GM18861 (cell line): ENCODE data around the gene FAAH.

ENCODE experiments used
- ATAC-seq: cut with Tn5 transposase; IDR thresholded peaks from one replicate; pipeline ENCODE4 v1.9.1; 2021; ENCODE audit not compliant: unreplicated experiment

The FAAH gene

DNA sequence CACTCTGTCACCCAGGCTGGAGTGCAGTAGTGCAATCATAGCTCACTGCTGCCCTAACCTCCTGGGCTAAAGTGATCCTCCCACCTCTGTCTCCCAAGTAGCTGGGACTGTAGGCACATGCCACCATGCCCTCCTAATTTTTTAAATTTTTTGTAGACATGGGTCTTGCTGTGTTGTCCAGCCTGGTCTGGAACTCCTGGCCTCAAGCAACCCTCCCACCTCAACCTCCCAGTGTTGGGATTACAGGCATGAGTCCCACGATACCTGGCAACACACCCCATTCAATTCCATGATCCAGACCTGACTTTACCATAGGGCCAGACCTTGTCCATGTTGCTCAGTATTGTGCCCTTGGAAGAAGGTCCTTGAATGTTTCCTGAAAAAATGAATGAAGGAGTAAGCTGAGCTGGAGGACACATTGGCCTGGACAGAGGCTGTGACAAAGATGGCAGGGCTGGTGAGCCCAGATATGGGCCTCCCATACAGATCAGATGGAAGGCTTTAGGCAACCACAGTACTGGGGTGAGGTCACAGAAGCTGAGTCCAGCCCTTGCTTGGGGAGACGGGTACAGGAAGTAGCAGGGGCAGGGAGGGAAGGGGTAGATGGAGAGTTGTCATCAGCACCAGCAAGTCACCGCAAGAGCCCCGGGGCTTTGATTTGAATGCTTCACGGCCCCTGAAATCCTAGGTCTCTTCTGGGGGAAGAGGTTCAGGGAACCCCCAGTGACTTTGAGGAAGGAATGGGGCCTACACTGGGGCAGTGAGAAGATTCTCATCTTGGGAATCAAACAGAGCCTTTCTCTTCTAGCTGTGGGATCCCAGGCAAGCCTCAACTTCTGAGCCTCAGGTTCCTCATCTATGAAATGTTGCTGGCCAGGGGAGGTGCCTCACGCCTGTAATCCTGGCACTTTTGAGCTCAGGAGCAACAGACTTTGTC lies 55.4 kb downstream of the FAAH start:
- ATAC-seq, result no peak

DNA sequence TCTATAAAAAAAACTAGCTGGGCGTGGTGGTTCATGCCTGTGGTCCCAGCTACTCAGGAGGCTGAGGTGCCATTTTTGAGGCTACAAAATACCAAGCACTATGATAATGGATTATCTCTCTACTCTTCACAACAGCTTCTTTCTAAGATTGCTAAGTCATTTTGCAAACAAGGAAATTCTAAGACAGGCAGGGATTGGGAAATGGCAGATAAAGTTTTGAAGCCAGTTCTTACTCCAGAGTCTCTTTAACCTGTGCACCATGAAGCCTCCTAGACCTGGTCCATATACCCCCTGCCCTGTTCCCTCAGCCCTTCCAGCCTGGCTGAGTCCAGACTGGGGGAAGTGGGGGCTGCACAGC lies 56.0 kb downstream of the FAAH start:
- no peak for ATAC-seq

DNA sequence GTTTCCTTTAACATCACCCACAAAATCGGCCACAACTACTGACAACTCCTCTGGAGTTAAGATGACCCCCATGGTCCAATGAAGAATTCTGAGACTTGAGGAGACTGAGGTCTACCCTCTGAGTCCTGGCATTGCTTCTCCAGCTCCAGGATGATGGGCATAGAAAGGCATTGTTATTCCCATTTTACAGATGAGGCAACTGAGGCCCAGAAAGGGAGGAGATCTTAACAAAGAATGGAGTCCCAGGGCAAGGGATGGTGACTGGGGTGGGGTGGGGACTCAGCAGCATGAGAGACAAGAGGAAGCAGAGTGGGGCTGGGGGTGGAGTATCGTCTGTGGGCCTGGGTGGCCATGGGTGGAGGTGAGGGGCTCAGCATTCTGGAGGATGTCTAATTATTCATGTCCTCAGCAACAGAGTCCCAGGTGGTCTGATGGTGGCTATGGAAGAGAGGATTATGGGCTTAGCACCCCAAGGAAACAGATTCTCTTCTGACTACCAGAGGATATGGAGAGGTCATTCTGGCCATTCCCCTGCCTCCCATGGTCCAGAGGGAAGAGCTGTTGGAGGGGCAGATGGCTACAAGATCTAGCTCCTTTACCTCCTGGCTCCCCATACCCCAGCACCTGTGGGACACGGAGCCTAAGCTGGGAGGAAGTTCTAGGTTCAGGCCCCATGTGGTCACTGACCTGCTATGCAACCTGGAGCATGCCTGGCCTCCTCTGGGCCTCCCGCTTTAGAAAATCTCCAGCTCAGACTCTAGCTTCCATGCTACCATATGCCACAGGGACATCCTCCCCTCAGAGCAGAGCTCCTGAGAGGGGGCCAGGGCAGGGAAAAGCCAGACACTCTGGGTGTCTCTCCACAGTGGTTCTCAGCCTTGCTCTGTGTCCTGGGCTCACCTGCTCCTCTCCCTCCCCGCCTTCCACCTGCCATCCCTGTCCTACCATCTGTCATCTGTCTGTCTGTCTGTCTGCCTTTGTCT lies 58.1 kb downstream of the FAAH start:
- no peak for ATAC-seq

DNA sequence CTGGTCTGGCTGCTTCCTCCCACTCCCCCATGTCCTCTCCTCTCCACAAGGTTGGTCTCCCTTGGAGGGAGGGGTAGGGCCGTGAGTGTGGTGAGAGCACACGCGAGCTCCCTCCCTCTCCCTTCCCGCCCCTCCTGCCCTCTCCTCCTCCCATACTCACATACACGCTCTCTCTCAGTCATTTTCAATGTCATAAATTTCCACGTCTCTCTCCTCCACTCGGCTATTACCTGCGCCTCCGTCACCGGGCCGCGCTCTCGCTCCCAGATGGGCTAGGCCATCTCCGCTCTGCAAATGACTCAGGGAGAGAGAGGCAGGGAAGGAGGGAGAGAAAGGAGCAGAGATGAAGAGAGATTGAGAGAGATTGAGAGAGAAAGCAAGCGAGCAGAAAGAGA lies 58.8 kb downstream of the FAAH start:
- ATAC-seq, result no peak

DNA sequence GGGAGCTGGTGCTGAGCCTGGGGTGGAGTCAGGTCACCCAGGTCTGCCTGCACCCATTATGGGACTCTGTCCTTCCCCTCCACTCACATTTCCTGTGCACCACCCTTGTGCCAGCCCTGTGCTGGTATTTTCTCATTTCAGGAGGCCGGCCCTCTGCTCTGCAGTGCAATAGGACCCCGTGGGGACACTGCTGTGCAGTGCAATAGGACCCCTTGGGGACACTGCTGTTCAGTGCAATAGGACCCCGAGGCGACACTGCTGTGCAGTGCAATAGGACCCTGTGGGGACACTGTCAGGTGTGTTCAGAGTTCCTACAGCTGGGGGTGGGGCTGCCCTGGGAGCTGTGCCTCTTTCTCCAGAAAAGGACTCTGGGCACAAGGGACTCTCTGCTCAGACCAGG lies 59.3 kb downstream of the FAAH start:
- no peak for ATAC-seq

DNA sequence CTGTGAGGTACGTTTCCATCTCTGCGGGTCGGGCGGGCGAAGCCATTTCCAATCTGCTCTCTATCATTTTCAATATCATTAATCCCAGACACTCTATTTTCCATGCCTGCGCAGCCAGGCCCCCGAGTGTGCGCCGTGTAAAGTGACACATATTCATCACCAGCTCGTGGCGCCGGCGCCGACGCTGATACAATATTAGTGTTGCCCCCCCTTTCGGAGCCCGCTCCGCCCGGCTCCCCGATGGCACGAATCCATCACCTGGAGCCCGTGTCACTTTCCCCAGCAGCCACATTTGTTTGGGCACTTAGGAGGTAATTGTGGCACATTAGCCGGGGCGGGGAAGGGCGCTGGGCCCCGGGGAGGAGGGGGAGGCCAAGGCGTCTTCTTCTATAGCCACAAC lies 61.8 kb downstream of the FAAH start:
- no peak for ATAC-seq

DNA sequence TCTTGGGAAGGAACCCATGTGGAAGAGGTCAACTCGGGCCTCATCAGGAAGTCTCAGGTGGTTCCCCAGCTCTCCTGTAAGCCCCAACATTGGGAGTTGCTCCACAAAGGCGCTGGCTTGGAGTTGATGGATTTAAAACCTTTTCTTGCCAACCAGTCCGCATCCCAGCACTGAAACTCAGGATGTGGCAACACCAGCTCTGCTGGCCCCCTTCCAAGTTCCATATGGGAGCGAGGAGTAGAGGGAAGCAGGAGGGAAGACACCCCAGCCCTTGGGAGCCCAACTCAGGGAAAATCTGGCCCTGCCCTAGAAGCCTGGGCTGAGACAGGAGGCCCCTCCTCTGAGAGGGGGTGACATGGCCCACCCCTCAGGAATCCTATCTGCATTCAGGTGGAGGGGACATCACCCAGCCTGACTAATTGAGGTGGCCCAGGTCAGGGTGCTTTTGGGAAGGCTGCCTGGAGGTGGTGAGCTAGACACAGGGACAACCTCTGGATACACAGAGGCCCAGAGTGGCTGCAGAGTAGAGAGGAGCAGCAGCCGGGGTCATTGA lies 62.4 kb downstream of the FAAH start:
- no peak for ATAC-seq

DNA sequence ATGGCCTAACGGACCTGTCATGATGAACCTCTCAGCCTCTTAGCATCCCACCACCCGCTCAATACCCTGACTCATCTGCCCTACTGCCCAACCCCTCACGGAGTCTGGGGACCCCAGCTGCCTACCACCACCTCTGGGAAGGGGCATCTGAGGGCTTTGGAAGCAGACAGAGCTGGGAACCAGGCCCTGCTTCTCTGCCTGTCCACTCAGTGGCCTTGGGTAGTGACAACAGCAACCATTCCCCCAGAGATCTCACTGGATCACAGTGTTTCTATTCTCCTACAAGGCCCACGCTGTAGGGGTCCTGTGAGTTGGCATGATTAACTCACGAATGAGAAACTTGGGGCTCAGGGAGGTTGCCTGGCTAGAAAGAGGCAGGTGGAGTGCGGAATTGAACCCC lies 63.1 kb downstream of the FAAH start:
- no peak for ATAC-seq

DNA sequence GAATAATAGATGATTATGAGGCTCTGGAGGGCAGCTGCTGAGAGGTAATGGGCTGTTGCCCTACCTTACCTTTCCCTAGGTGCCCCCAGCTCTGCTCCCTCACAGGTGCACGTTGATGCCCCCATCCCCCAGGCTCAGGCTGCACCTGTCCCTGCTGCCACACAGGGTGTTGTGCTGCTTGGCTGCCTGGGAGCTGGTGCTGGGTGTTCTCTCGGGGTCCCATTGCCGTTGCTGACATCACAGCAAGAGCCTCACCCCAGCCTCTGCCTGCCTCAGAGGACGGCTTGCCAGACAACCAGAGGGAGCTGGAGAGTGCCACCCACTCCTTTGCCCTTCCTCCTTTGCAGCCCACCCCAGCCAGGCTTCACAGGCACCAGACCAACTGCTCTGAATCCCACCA lies 64.1 kb downstream of the FAAH start:
- ATAC-seq, result no peak

DNA sequence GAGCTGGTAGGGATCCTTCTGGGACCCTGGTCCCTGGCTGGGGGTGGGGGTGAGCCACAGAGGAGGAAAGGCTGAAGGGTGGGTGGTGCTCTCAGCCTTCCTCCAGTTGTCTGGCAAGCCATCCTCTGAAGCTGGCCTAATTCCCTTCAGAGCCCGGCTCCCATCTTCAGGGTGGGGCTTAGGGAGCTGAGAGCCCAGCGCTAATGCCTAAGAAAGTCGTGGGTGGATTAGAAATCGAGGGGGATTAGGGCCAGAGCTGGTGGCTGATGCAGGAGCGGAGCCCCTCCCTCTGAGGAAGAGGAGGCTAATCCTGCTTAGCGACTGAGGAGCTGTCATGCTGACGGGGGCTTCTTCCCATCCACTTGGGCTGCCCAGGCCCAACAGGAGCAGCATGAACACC lies 64.7 kb downstream of the FAAH start:
- ATAC-seq, result no peak

DNA sequence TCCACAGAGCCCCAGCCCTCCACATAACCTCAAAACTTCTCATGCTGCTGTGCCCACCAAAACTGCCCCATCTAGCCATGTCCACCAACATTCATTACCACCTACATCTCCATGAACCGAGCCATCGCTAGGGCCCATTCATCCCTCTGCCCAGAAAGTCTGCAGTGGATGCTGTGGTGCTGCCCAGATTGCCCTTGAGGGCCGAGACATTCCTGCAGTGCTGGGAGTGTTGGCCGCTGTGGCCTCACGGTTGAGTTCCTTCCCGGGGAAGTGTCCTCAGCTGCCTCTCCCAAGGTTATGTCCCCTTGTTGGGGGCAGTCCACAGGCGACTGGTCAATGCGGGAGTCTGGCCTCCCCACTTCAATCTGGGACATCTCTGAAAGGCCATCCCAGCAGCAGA lies 65.2 kb downstream of the FAAH start:
- ATAC-seq, result no peak

DNA sequence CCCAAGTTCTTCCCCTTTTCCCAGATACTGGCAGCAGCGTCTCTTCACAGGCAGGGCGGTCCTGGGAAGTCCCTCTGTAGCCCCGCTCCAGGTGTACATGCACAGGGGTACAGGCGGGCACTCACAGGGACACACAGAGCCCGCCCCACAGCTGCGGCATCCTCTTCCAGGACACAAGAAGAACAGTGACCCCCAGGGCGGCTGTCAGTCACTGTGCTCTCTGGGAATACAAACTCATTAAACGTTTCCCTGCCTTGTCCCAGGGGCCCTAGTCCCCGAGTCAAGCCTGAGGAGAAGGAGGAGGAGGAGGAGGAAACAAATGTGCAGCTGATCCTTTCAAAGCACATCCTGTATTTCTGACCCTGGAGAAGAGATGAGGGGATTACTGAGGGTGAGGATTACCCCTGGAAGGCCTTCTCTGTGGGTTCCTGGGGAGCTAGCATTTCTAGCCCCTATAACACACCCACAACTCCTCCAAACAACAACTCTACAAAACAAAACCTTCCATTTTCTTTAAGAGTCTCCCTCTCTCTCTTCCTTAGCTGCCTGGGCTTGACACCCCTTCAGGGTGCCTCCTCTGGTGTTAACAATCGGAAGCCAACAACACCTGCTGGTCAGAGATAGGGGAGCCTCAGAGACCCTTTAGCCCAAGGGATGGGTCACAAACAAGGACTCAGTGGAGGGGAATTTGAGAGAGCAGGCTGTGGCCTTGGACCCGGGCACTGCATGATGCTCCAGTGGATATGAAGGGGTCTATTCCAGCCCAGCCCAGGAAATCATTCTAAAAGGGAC lies 67.1 kb downstream of the FAAH start:
- ATAC-seq, result no peak

DNA sequence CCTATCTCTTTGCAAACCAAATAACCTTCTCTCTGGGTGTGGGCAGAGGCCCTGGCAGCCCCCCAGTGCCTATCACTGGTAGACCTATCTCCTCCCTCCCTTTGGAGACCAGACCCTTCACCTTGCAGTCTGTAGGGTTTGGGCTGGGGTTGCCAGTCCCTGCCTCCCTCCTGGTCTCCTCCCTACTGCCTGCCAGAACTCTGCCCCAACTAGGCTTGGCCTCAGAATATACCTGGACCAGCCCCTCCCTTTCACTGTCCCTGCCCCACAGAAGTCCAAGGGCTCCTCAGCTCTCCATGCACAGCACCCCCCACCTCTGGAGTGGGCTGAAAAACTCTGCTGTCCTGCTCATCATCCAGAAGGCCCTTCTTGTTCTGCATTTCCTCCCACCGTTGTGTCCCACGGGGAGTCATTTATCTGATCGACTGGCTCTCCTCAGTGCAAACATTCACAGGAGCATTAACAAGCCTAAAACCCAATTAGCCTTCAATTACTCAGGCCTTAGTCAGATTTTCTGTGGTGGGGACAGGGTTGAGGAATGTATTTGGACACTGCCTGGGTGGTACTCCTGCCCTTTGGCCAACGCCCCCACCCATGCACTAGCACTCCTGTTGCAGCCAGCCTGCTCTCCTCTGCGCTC lies 67.8 kb downstream of the FAAH start:
- no peak for ATAC-seq
